PC-9 (cell line): Measurements from ENCODE around the gene RIPOR3. TPM values are rescaled to one million over a fixed set of nuclear protein-coding genes. Genes with fewer than 3 reads are reported as not detected.

Source experiments
- BruUV-seq: library from RNA; stranded (reverse); fragments of 400-500 nt; replicated peaks from 2 replicates; lab custom pipeline; 2021; lab: Mats Ljungman, UMichigan
- CTCF ChIA-PET: fragments of 300-600 bp; sonication (Branson Sonifier 250); formaldehyde crosslinking; loops from one replicate; lab custom pipeline; 2022; ENCODE audit warnings: antibody characterized with exemption; lab: Charles Lee
- POLR2A ChIA-PET: fragments of 300-600 bp; sonication (Branson Sonifier 250); formaldehyde crosslinking; loops from one replicate; lab custom pipeline; 2022; ENCODE audit warnings: antibody characterized with exemption; ENCODE audit not compliant: unreplicated experiment; lab: Charles Lee
- DNase-seq, 2 experiments: peaks; one replicate each; pipeline versions ENCODE4 v3.0.0 to v3.0.0-alpha.2; 2015 to 2022; ENCODE audit warnings: mixed read lengths in 1 of 2
- H2AFZ ChIP-seq: fragments of 200-600 bp; sonication (generic); 2 replicates; pipeline ENCODE4 v1.8.1; 2017; ENCODE audit warnings: antibody characterized with exemption
- H3F3A ChIP-seq: fragments of 200-600 bp; sonication (generic); 2 replicates; pipeline ENCODE4 v1.8.1; 2017; ENCODE audit warnings: antibody characterized with exemption, mild to moderate bottlenecking, low read depth; ENCODE audit not compliant: insufficient read depth
- H3K27ac ChIP-seq: fragments of 200-600 bp; sonication (generic); 2 replicates; pipeline ENCODE4 v1.6.1; 2016; ENCODE audit warnings: mixed run types
- H3K27me3 ChIP-seq: fragments of 200-600 bp; sonication (generic); 2 replicates; pipeline ENCODE4 v1.6.1; 2016; ENCODE audit warnings: low read depth, mixed run types; ENCODE audit not compliant: insufficient read depth
- H3K36me3 ChIP-seq: fragments of 200-600 bp; sonication (generic); 2 replicates; pipeline ENCODE4 v1.6.1; 2016; ENCODE audit warnings: low read depth, mixed run types
- H3K4me1 ChIP-seq: fragments of 200-600 bp; sonication (generic); replicated peaks from 2 replicates; pipeline ENCODE4 v1.6.1; 2016; ENCODE audit warnings: mixed run types; ENCODE audit not compliant: insufficient read depth
- H3K4me2 ChIP-seq: fragments of 200-600 bp; sonication (generic); 2 replicates; pipeline ENCODE4 v1.6.1; 2017; ENCODE audit warnings: mixed run types
- H3K4me3 ChIP-seq: fragments of 200-600 bp; sonication (generic); 2 replicates; pipeline ENCODE4 v1.6.1; 2016; ENCODE audit warnings: mixed run types
- H3K79me2 ChIP-seq: fragments of 200-600 bp; sonication (generic); 2 replicates; pipeline ENCODE4 v1.6.1; 2017; ENCODE audit warnings: low read depth, mixed run types
- H3K9me2 ChIP-seq: fragments of 200-600 bp; sonication (generic); 2 replicates; pipeline ENCODE4 v1.8.1; 2017; ENCODE audit warnings: mild to moderate bottlenecking; ENCODE audit not compliant: insufficient read depth
- H3K9me3 ChIP-seq: fragments of 200-600 bp; sonication (generic); 2 replicates; pipeline ENCODE4 v1.8.1; 2016; ENCODE audit warnings: low read depth; ENCODE audit not compliant: insufficient read depth
- H4K20me1 ChIP-seq: fragments of 200-600 bp; sonication (generic); 2 replicates; pipeline ENCODE4 v1.8.1; 2017; ENCODE audit not compliant: insufficient read depth
- CTCF ChIP-seq: fragments of 200-600 bp; sonication (generic); conservative IDR thresholded peaks from 2 replicates; pipeline ENCODE4 v1.6.1; 2017; ENCODE audit warnings: mixed run types, antibody characterized with exemption, mild to moderate bottlenecking, moderate library complexity
- EZH2 ChIP-seq: fragments of 200-600 bp; sonication (generic); IDR thresholded peaks from 2 replicates; pipeline ENCODE4 v1.8.0; 2017; ENCODE audit warnings: antibody characterized with exemption, low read depth
- intact Hi-C: fragments of 100-400 bp; cut with micrococcal nuclease; formaldehyde crosslinking; loops from one replicate; pipeline ENCODE4 v1.10.0; 2022; ENCODE audit not compliant: unreplicated experiment
- total RNA-seq: library from RNA; stranded (reverse); gene quantifications from 2 replicates; pipeline ENCODE4 v1.2.3, GENCODE V29; 2021

The RIPOR3 gene
- total RNA-seq, 1 experiment from 2014 or later: 6.3 TPM

GRCh38 chr20:50567860-50568548 is 123.3 kb downstream of the RIPOR3 start:
- intact Hi-C loops: no loop called here
- H3K4me1 ChIP-seq: no peaks in the 10 kb centered on the region
- H2AFZ ChIP-seq: no peak overlapping the region
- no peaks in the 10 kb centered on the region for H3K9me2 ChIP-seq
- TF ChIP-seq CTCF: no peak
- TF ChIP-seq EZH2: no peak
- no peaks in the 10 kb centered on the region; the same call in none of the 2 replicates for H4K20me1 ChIP-seq
- peaks cover 5% of the 10 kb centered on the region; the same call in 1 of the 2 replicates for H3F3A ChIP-seq
- H3K4me3 ChIP-seq: no peak overlapping the region
- ChIA-PET POLR2A (interaction anchor here (0.9 kb wide), 1 partner anchor 364 kb away, joined by 9 read pairs; no protein-coding TSS in a partner anchor), CTCF (no interaction called here)
- H3K79me2 ChIP-seq: peaks cover 8% of the 10 kb centered on the region; the same call in 1 of the 2 replicates
- no peak overlapping the region for H3K27ac ChIP-seq
- no peaks in the 10 kb centered on the region for H3K9me3 ChIP-seq
- no TSS peak for BruUV-seq
- H3K4me2 ChIP-seq: no peak overlapping the region
- H3K27me3 ChIP-seq: no peaks in the 10 kb centered on the region
- peaks cover 46% of the 10 kb centered on the region for H3K36me3 ChIP-seq
- no peak for DNase-seq

GRCh38 chr20:50565871-50566270 is 125.5 kb downstream of the RIPOR3 start:
- CTCF ChIA-PET: no interaction called here

GRCh38 chr20:50565383-50565782 is 126.0 kb downstream of the RIPOR3 start:
- TF ChIP-seq CTCF (no peak), EZH2 (no peak)
- Histone ChIP-seq H3K79me2 (peaks cover 16% of the 10 kb centered on the region; the same call in 1 of the 2 replicates), H3K36me3 (peaks cover 43% of the 10 kb centered on the region), H3K9me2 (no peaks in the 10 kb centered on the region), H3K27me3 (no peaks in the 10 kb centered on the region), H3K9me3 (no peaks in the 10 kb centered on the region), H2AFZ (no peak overlapping the region), H3F3A (peaks cover 23% of the 10 kb centered on the region), H3K27ac (no peak overlapping the region), H3K4me1 (peaks cover 20% of the 10 kb centered on the region), H3K4me2 (no peak overlapping the region), H3K4me3 (no peak overlapping the region), H4K20me1 (no peaks in the 10 kb centered on the region)
- intact Hi-C loops: loop anchor here (2.0 kb wide), 1 partner anchor 55 kb away; the partner anchor contains the start of gene PTPN1
- no peak for DNase-seq
- BruUV-seq: no TSS peak
- ChIA-PET CTCF (no interaction called here), POLR2A (no interaction called here)

More at GRCh38 chr20:50565871-50566270, 125.5 kb downstream of the RIPOR3 start:
- TF ChIP-seq CTCF (no peak), EZH2 (no peak)
- no peaks in the 10 kb centered on the region; the same call in 1 of the 2 replicates for H4K20me1 ChIP-seq
- H3K27me3 ChIP-seq: no peaks in the 10 kb centered on the region
- H3F3A ChIP-seq: peaks cover 20% of the 10 kb centered on the region
- H2AFZ ChIP-seq: no peak overlapping the region
- H3K4me2 ChIP-seq: no peak overlapping the region
- POLR2A ChIA-PET: no interaction called here
- no peaks in the 10 kb centered on the region for H3K9me3 ChIP-seq
- H3K79me2 ChIP-seq: peaks cover 15% of the 10 kb centered on the region; the same call in 1 of the 2 replicates
- BruUV-seq: no TSS peak
- intact Hi-C loops: loop anchor here (2.0 kb wide), 1 partner anchor 55 kb away; the partner anchor contains the start of gene PTPN1
- H3K4me1 ChIP-seq: peaks cover 15% of the 10 kb centered on the region
- no peak overlapping the region for H3K27ac ChIP-seq
- H3K9me2 ChIP-seq: no peaks in the 10 kb centered on the region
- DNase-seq: no peak
- H3K36me3 ChIP-seq: peaks cover 46% of the 10 kb centered on the region
- no peak overlapping the region for H3K4me3 ChIP-seq
